Neural cell (in vitro differentiated cells): ENCODE measurements around the gene INO80.

Experiments
- EP300 ChIP-seq: fragments of 450-650 bp; conservative IDR thresholded peaks from 2 replicates; pipeline ENCODE4 v1.6.1; 2014; ENCODE audit warnings: antibody characterized with exemption, mild to moderate bottlenecking, moderate library complexity; ENCODE audit not compliant: poor library complexity, severe bottlenecking
- EZH2 ChIP-seq: fragments of 200-600, 300-800 bp; shearing (Covaris generic), sonication (generic); IDR thresholded peaks from 2 replicates; pipeline ENCODE4 v1.6.1; 2014; ENCODE audit warnings: antibody characterized with exemption, low read length, borderline replicate concordance, mild to moderate bottlenecking; ENCODE audit not compliant: insufficient read depth, poor library complexity, severe bottlenecking
- MXI1 ChIP-seq: fragments of 450-650 bp; conservative IDR thresholded peaks from 2 replicates; pipeline ENCODE4 v1.6.1; 2014; ENCODE audit warnings: antibody characterized with exemption, mild to moderate bottlenecking; ENCODE audit not compliant: poor library complexity, severe bottlenecking
- POLR2AphosphoS5 ChIP-seq: IDR thresholded peaks from 2 replicates; pipeline ENCODE4 v1.6.1; 2012
- RAD21 ChIP-seq: fragments of 450-650 bp; conservative IDR thresholded peaks from 2 replicates; pipeline ENCODE4 v1.6.1; 2014; ENCODE audit warnings: antibody characterized with exemption, mild to moderate bottlenecking, moderate library complexity
- REST ChIP-seq: IDR thresholded peaks from 2 replicates; pipeline ENCODE4 v1.6.1; 2012; ENCODE audit warnings: borderline replicate concordance
- SMC3 ChIP-seq: fragments of 450-650 bp; conservative IDR thresholded peaks from 2 replicates; pipeline ENCODE4 v1.6.1; 2014; ENCODE audit warnings: antibody characterized with exemption, mild to moderate bottlenecking, moderate library complexity; ENCODE audit not compliant: poor library complexity
- TAF1 ChIP-seq: IDR thresholded peaks from 2 replicates; pipeline ENCODE4 v1.6.1; 2012; ENCODE audit warnings: low read depth
- TF ChIP-seq, protein P1 (sequence below): fragments of 450-650 bp; IDR thresholded peaks from 2 replicates; pipeline ENCODE4 v1.5.1; 2014; ENCODE audit warnings: antibody characterized with exemption, mild to moderate bottlenecking, moderate library complexity; ENCODE audit not compliant: poor library complexity, severe bottlenecking

- TF ChIP-seq EZH2 (no peak), EP300 (no peak), POLR2AphosphoS5 (no peak), MXI1 (no peak), RAD21 (no peak), SMC3 (no peak), TAF1 (no peak), REST (no peak)
- TF ChIP-seq, protein P1, sequence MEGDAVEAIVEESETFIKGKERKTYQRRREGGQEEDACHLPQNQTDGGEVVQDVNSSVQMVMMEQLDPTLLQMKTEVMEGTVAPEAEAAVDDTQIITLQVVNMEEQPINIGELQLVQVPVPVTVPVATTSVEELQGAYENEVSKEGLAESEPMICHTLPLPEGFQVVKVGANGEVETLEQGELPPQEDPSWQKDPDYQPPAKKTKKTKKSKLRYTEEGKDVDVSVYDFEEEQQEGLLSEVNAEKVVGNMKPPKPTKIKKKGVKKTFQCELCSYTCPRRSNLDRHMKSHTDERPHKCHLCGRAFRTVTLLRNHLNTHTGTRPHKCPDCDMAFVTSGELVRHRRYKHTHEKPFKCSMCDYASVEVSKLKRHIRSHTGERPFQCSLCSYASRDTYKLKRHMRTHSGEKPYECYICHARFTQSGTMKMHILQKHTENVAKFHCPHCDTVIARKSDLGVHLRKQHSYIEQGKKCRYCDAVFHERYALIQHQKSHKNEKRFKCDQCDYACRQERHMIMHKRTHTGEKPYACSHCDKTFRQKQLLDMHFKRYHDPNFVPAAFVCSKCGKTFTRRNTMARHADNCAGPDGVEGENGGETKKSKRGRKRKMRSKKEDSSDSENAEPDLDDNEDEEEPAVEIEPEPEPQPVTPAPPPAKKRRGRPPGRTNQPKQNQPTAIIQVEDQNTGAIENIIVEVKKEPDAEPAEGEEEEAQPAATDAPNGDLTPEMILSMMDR, result no peak
These were observed 116.9 kb downstream of the INO80 start for GRCh38 chr15:40999190-40999589.
